H9 (cell line): ENCODE data around the gene MYO3A. TPM values are rescaled to one million over a fixed set of nuclear protein-coding genes. Genes with fewer than 3 reads are reported as not detected.

Source experiments
- DNase-seq: peaks from one replicate; pipeline ENCODE4 v3.0.0-alpha.2; 2017
- H2AFZ ChIP-seq: one replicate; pipeline ENCODE4 v1.6.1; 2013; ENCODE audit warnings: mild to moderate bottlenecking, low read length, control low read depth, moderate library complexity
- H2AK5ac ChIP-seq: 2 replicates; pipeline ENCODE4 v1.6.1; 2013; ENCODE audit warnings: low read length, control low read depth, mixed read lengths; ENCODE audit not compliant: insufficient read length
- H2BK120ac ChIP-seq: one replicate; pipeline ENCODE4 v1.6.1; 2013; ENCODE audit warnings: low read depth, mild to moderate bottlenecking, low read length, control low read depth, inconsistent platforms; ENCODE audit not compliant: poor library complexity, severe bottlenecking
- H2BK12ac ChIP-seq: 2 replicates; pipeline ENCODE4 v1.6.1; 2013; ENCODE audit warnings: low read length, control low read depth, mixed read lengths, low read depth; ENCODE audit not compliant: insufficient read length
- H2BK15ac ChIP-seq: 2 replicates; pipeline ENCODE4 v1.6.1; 2013; ENCODE audit warnings: low read depth, low read length, control low read depth
- H2BK20ac ChIP-seq: one replicate; pipeline ENCODE4 v1.6.1; 2013; ENCODE audit warnings: low read depth, mild to moderate bottlenecking, low read length, control low read depth, inconsistent platforms; ENCODE audit not compliant: poor library complexity, severe bottlenecking
- H2BK5ac ChIP-seq: 2 replicates; pipeline ENCODE4 v1.6.1; 2013; ENCODE audit warnings: low read length, control low read depth, mixed read lengths; ENCODE audit not compliant: insufficient read length
- H3K14ac ChIP-seq: 2 replicates; pipeline ENCODE4 v1.6.1; 2013; ENCODE audit warnings: low read length, control low read depth; ENCODE audit not compliant: insufficient read depth
- H3K18ac ChIP-seq: 2 replicates; pipeline ENCODE4 v1.6.1; 2013; ENCODE audit warnings: low read depth, mild to moderate bottlenecking, mixed read lengths, low read length, control low read depth; ENCODE audit not compliant: insufficient read length
- H3K23ac ChIP-seq: 2 replicates; pipeline ENCODE4 v1.6.1; 2013; ENCODE audit warnings: low read length, control low read depth, mixed read lengths, low read depth; ENCODE audit not compliant: insufficient read length
- H3K23me2 ChIP-seq: 2 replicates; pipeline ENCODE4 v1.6.1; 2013; ENCODE audit warnings: low read depth, mild to moderate bottlenecking, mixed read lengths, low read length, control low read depth; ENCODE audit not compliant: insufficient read length, poor library complexity, severe bottlenecking
- H3K27ac ChIP-seq: 2 replicates; pipeline ENCODE4 v1.5.1; 2013; ENCODE audit warnings: low read length, control low read depth, mixed read lengths, low read depth; ENCODE audit not compliant: insufficient read length
- H3K27me3 ChIP-seq: 2 replicates; pipeline ENCODE4 v1.6.1; 2013; ENCODE audit warnings: low read length, control low read depth, inconsistent platforms; ENCODE audit not compliant: insufficient read depth
- H3K4ac ChIP-seq: 2 replicates; pipeline ENCODE4 v1.6.1; 2013; ENCODE audit warnings: low read depth, mild to moderate bottlenecking, control low read depth, inconsistent platforms, low read length, moderate library complexity
- H3K4me1 ChIP-seq: 2 replicates; pipeline ENCODE4 v1.6.1; 2013; ENCODE audit warnings: low read length, control low read depth, inconsistent platforms; ENCODE audit not compliant: insufficient read depth
- H3K4me2 ChIP-seq: 2 replicates; pipeline ENCODE4 v1.6.1; 2013; ENCODE audit warnings: low read length, control low read depth, mixed read lengths; ENCODE audit not compliant: insufficient read length, insufficient read depth
- H3K56ac ChIP-seq: 2 replicates; pipeline ENCODE4 v1.6.1; 2013; ENCODE audit warnings: low read depth, mild to moderate bottlenecking, mixed read lengths, low read length, control low read depth; ENCODE audit not compliant: insufficient read length
- H3K79me1 ChIP-seq: 2 replicates; pipeline ENCODE4 v1.6.1; 2013; ENCODE audit warnings: low read depth, mild to moderate bottlenecking, moderate library complexity, low read length, control low read depth, inconsistent platforms; ENCODE audit not compliant: insufficient read depth, poor library complexity, severe bottlenecking
- H3K79me2 ChIP-seq: 2 replicates; pipeline ENCODE4 v1.6.1; 2013; ENCODE audit warnings: low read length, control low read depth, inconsistent platforms; ENCODE audit not compliant: insufficient read depth
- H3K9ac ChIP-seq: 2 replicates; pipeline ENCODE4 v1.6.1; 2013; ENCODE audit warnings: low read length, control low read depth, mixed read lengths; ENCODE audit not compliant: insufficient read length; ENCODE audit errors: extremely low read depth
- H3K9me3 ChIP-seq: one replicate; pipeline ENCODE4 v1.6.1; 2013; ENCODE audit warnings: low read depth, low read length, inconsistent platforms; ENCODE audit not compliant: control insufficient read depth
- H3T11ph ChIP-seq: one replicate; pipeline ENCODE4 v1.6.1; 2013; ENCODE audit warnings: mild to moderate bottlenecking, low read length, control low read depth, inconsistent platforms
- H4K20me1 ChIP-seq: one replicate; pipeline ENCODE4 v1.6.1; 2013; ENCODE audit not compliant: control insufficient read depth, insufficient read length, insufficient read depth
- H4K5ac ChIP-seq: 2 replicates; pipeline ENCODE4 v1.6.1; 2013; ENCODE audit warnings: low read depth, mild to moderate bottlenecking, mixed read lengths, low read length, control low read depth; ENCODE audit not compliant: insufficient read length
- H4K8ac ChIP-seq: replicated peaks from 2 replicates; pipeline ENCODE4 v1.6.1; 2013; ENCODE audit warnings: low read length, control low read depth, mixed read lengths, low read depth; ENCODE audit not compliant: insufficient read length
- H4K91ac ChIP-seq: 2 replicates; pipeline ENCODE4 v1.6.1; 2013; ENCODE audit warnings: low read depth, mild to moderate bottlenecking, moderate library complexity, mixed read lengths, low read length, control low read depth; ENCODE audit not compliant: insufficient read length
- H3K27ac Mint-ChIP-seq, 3 experiments: 2 replicates in 2 of 3; 3 replicates in 1 of 3; pipeline ENCODE4 v1.8.0; 2020 to 2021; ENCODE audit warnings: mixed read lengths in 3 of 3, mild to moderate bottlenecking in 1 of 3, moderate library complexity in 1 of 3
- H3K27me3 Mint-ChIP-seq: 2 replicates; pipeline ENCODE4 v1.8.0; 2021; ENCODE audit warnings: low read depth, mild to moderate bottlenecking, moderate library complexity, mixed read lengths
- H3K36me3 Mint-ChIP-seq, 3 experiments: 2 replicates in 2 of 3; 3 replicates in 1 of 3; pipeline ENCODE4 v1.8.0; 2020 to 2021; ENCODE audit warnings: low read depth in 3 of 3, mixed read lengths in 3 of 3; ENCODE audit not compliant: insufficient read depth in 1 of 3
- H3K4me1 Mint-ChIP-seq, 2 experiments: 2 replicates each; pipeline ENCODE4 v1.8.0; 2020; ENCODE audit warnings: mixed read lengths in 2 of 2
- H3K4me3 Mint-ChIP-seq, 2 experiments: 2 replicates in 1 of 2; 3 replicates in 1 of 2; pipeline ENCODE4 v1.8.0; 2020 to 2021; ENCODE audit warnings: mild to moderate bottlenecking in 2 of 2, mixed read lengths in 2 of 2, moderate library complexity in 1 of 2
- H3K9me3 Mint-ChIP-seq, 2 experiments: 2 replicates in 1 of 2; 3 replicates in 1 of 2; pipeline ENCODE4 v1.8.0; 2020; ENCODE audit warnings: mild to moderate bottlenecking in 2 of 2, mixed read lengths in 2 of 2, moderate library complexity in 1 of 2
- CTCF ChIP-seq: fragments of 200-600 bp; sonication (generic); conservative IDR thresholded peaks from 3 replicates; pipeline ENCODE4 v1.8.0; 2021; ENCODE audit warnings: antibody characterized with exemption, mild to moderate bottlenecking
- WGBS: extraction: QIAGEN DNeasy Blood & Tissue Kit; methylation state at CpG from one replicate; pipeline ENCODE4 v1.1.7; 2013; ENCODE audit warnings: missing lambda C conversion rate, low lambda C conversion rate, mixed read lengths; ENCODE audit not compliant: insufficient read length; ENCODE audit errors: extremely low coverage; 5-methylcytosine and 5-hydroxymethylcytosine counted together
- total RNA-seq: library from RNA; stranded (reverse); gene quantifications from 2 replicates; pipeline ENCODE4 v1.2.1, GENCODE V29; 2021

Gene MYO3A
- total RNA-seq, 1 experiment from 2014 or later, result 4.3 TPM

GRCh38 chr10:26238378-26238777 lies 304.3 kb downstream of the MYO3A start:
- Histone ChIP-seq H3K4ac (no peak overlapping the region), H3K23ac (no peak overlapping the region), H4K20me1 (no peaks in the 10 kb centered on the region), H3K23me2 (no peaks in the 10 kb centered on the region), H3K18ac (no peak overlapping the region), H2AK5ac (no peak overlapping the region), H2BK15ac (no peak overlapping the region), H2AFZ (no peak overlapping the region), H3K9me3 (no peaks in the 10 kb centered on the region), H3K9ac (no peak overlapping the region), H2BK120ac (no peak overlapping the region), H2BK5ac (no peak overlapping the region), H2BK20ac (no peak overlapping the region), H4K5ac (no peak overlapping the region), H3K56ac (no peak overlapping the region), H2BK12ac (no peak overlapping the region), H3T11ph (no peak overlapping the region), H3K79me2 (no peaks in the 10 kb centered on the region), H3K27me3 (no peaks in the 10 kb centered on the region), H3K14ac (no peak overlapping the region), H3K4me1 (peaks cover 5% of the 10 kb centered on the region; the same call in 1 of the 2 replicates), H3K27ac (no peak overlapping the region), H4K91ac (no peak overlapping the region), H3K79me1 (no peaks in the 10 kb centered on the region), H3K4me2 (no peak overlapping the region), H4K8ac (no peak overlapping the region)
- H3K4me3 Mint-ChIP-seq, result no peak overlapping the region
- WGBS, result no CpG with 5 or more reads among the region's 2 CpGs
- no peaks in the 10 kb centered on the region for H3K9me3 Mint-ChIP-seq
- no peak overlapping the region for H3K27ac Mint-ChIP-seq
- peaks cover 11 to 12% of the 10 kb centered on the region in 2 experiments for H3K4me1 Mint-ChIP-seq
- TF ChIP-seq CTCF, result no peak
- no peaks in the 10 kb centered on the region; a peak in 1 of 7 replicates for H3K36me3 Mint-ChIP-seq
- peaks cover 11% of the 10 kb centered on the region for H3K27me3 Mint-ChIP-seq
- DNase-seq, result no peak
